Measurements from ENCODE around the gene PHF13.
A peak's percentile ranks its signal among the peaks of the same experiment; 100 is the strongest.
"Not testable (repeated sequence)": the region's sequence is repeated elsewhere in the genome, so short reads cannot be mapped to it uniquely, and the experiment has no call there.

Gene PHF13

GRCh38 chr1:6627031-6627430 lies 13.5 kb downstream of the PHF13 start:
- FAIRE-seq (no peak), DNase-seq (ENCODE audit: insufficient read length, low spot score) (no peak)

GRCh38 chr1:6627841-6628545 lies 14.5 kb downstream of the PHF13 start:
- DNase-seq (ENCODE audit: insufficient read length, low spot score) (no peak), FAIRE-seq (no peak)

- FAIRE-seq: no peak
Observed at GRCh38 chr1:6628971-6629479, 15.5 kb downstream of the PHF13 start.

GRCh38 chr1:6630027-6630426 lies 16.5 kb downstream of the PHF13 start:
- FAIRE-seq (no peak), DNase-seq (ENCODE audit: insufficient read length, low spot score) (no peak)

More at GRCh38 chr1:6628971-6629479, 15.5 kb downstream of the PHF13 start:
- DNase-seq (ENCODE audit: insufficient read length, low spot score): no peak

GRCh38 chr1:6631058-6631457 lies 17.5 kb downstream of the PHF13 start:
- FAIRE-seq (no peak), DNase-seq (ENCODE audit: insufficient read length, low spot score) (no peak)

GRCh38 chr1:6632588-6633514 lies 19.3 kb downstream of the PHF13 start:
- no peak for FAIRE-seq
- DNase-seq (ENCODE audit: insufficient read length, low spot score): no peak

- FAIRE-seq (no peak), DNase-seq (ENCODE audit: insufficient read length, low spot score) (peak; percentile 39)
Observed at GRCh38 chr1:6634371-6635052, 21.0 kb downstream of the PHF13 start.

- no peak for FAIRE-seq
Observed at GRCh38 chr1:6635161-6635909, 21.8 kb downstream of the PHF13 start.

GRCh38 chr1:6635910-6636760 lies 22.6 kb downstream of the PHF13 start:
- DNase-seq (ENCODE audit: insufficient read length, low spot score) (no peak), FAIRE-seq (no peak)

More at GRCh38 chr1:6635161-6635909, 21.8 kb downstream of the PHF13 start:
- no peak for DNase-seq (ENCODE audit: insufficient read length, low spot score)

GRCh38 chr1:6636778-6637177 lies 23.2 kb downstream of the PHF13 start:
- not testable (repeated sequence) for FAIRE-seq

GRCh38 chr1:6637770-6638169 lies 24.2 kb downstream of the PHF13 start:
- DNase-seq (ENCODE audit: insufficient read length, low spot score) (no peak), FAIRE-seq (no peak)

More at GRCh38 chr1:6636778-6637177, 23.2 kb downstream of the PHF13 start:
- not testable (repeated sequence) for DNase-seq (ENCODE audit: insufficient read length, low spot score)

- FAIRE-seq (no peak), DNase-seq (ENCODE audit: insufficient read length, low spot score) (no peak)
Observed at GRCh38 chr1:6638226-6638625, 24.7 kb downstream of the PHF13 start.

- not testable (repeated sequence) for FAIRE-seq
Observed at GRCh38 chr1:6640867-6641266, 27.3 kb downstream of the PHF13 start.

GRCh38 chr1:6645018-6645417 lies 31.5 kb downstream of the PHF13 start:
- DNase-seq (ENCODE audit: insufficient read length, low spot score): no peak
- no peak for FAIRE-seq

More at GRCh38 chr1:6640867-6641266, 27.3 kb downstream of the PHF13 start:
- not testable (repeated sequence) for DNase-seq (ENCODE audit: insufficient read length, low spot score)

GRCh38 chr1:6646499-6647148 lies 33.1 kb downstream of the PHF13 start:
- FAIRE-seq (peak; percentile 81), DNase-seq (ENCODE audit: insufficient read length, low spot score) (peak; percentile 52)

- FAIRE-seq: no peak
- no peak for DNase-seq (ENCODE audit: insufficient read length, low spot score)
Observed at GRCh38 chr1:6648556-6648955, 35.0 kb downstream of the PHF13 start.

- FAIRE-seq: no peak
- no peak for DNase-seq (ENCODE audit: insufficient read length, low spot score)
Observed at GRCh38 chr1:6651909-6652308, 38.4 kb downstream of the PHF13 start.

- FAIRE-seq (no peak), DNase-seq (ENCODE audit: insufficient read length, low spot score) (no peak)
Observed at GRCh38 chr1:6652986-6653385, 39.5 kb downstream of the PHF13 start.

Data from GM19239 (cell line).